IMR-90 (cell line): ENCODE data around the gene CACNG6. TPM values are rescaled to one million over a fixed set of nuclear protein-coding genes. Genes with fewer than 3 reads are reported as not detected.

ENCODE experiments used
- ATAC-seq: fragments of 200-7000 bp; cut with Tn5 transposase; 2 replicates; pipeline ENCODE4 v1.9.1; 2020; ENCODE audit warnings: low read depth, mild to moderate bottlenecking, moderate library complexity
- BruUV-seq: library from RNA; stranded (reverse); fragments of 400-500 nt; replicated peaks from 2 replicates; lab custom pipeline; 2021; lab: Mats Ljungman, UMichigan
- CTCF ChIA-PET: fragments of 300-600 bp; formaldehyde crosslinking; extraction: SDS; loops from one replicate; lab custom pipeline; 2021; ENCODE audit warnings: antibody characterized with exemption; lab: Yijun Ruan, JAX
- POLR2A ChIA-PET: fragments of 300-600 bp; sonication (Branson Sonifier 250); formaldehyde crosslinking; loops from one replicate; lab custom pipeline; 2022; ENCODE audit warnings: antibody characterized with exemption; ENCODE audit not compliant: unreplicated experiment; lab: Charles Lee
- DNase-seq: peaks from one replicate; pipeline ENCODE4 v3.0.0; 2013
- H2AFZ ChIP-seq: replicated peaks from 2 replicates; pipeline ENCODE3; 2013; ENCODE audit warnings: low read length, mild to moderate bottlenecking; ENCODE audit not compliant: poor library complexity
- H2AK5ac ChIP-seq: 2 replicates; pipeline ENCODE4 v1.6.1; 2013; ENCODE audit warnings: low read depth, low read length, inconsistent platforms
- H2AK9ac ChIP-seq: replicated peaks from 2 replicates; pipeline ENCODE3; 2013; ENCODE audit warnings: mild to moderate bottlenecking, low read depth, low read length, moderate library complexity; ENCODE audit not compliant: poor library complexity
- H2BK120ac ChIP-seq: 2 replicates; pipeline ENCODE4 v1.6.1; 2013; ENCODE audit warnings: low read depth, low read length, inconsistent platforms
- H2BK15ac ChIP-seq: 3 replicates; pipeline ENCODE4 v1.6.1; 2013; ENCODE audit warnings: low read depth, low read length, inconsistent platforms
- H2BK20ac ChIP-seq: 2 replicates; pipeline ENCODE4 v1.6.1; 2013; ENCODE audit warnings: low read depth, mild to moderate bottlenecking, inconsistent platforms, low read length, moderate library complexity
- H2BK5ac ChIP-seq: 2 replicates; pipeline ENCODE4 v1.6.1; 2013; ENCODE audit warnings: mild to moderate bottlenecking, low read depth, low read length, inconsistent platforms; ENCODE audit not compliant: poor library complexity, severe bottlenecking
- H3K14ac ChIP-seq: replicated peaks from 2 replicates; pipeline ENCODE4 v1.6.1; 2013; ENCODE audit warnings: low read depth, low read length, inconsistent platforms
- H3K18ac ChIP-seq: 2 replicates; pipeline ENCODE4 v1.6.1; 2013; ENCODE audit warnings: low read depth, low read length, control low read depth
- H3K23ac ChIP-seq: 2 replicates; pipeline ENCODE4 v1.6.1; 2013; ENCODE audit warnings: low read depth, low read length, inconsistent platforms
- H3K27ac ChIP-seq: 2 replicates; pipeline ENCODE4 v1.5.1; 2013; ENCODE audit warnings: mild to moderate bottlenecking, control low read depth, low read length; ENCODE audit not compliant: insufficient read depth
- H3K27me3 ChIP-seq: 2 replicates; pipeline ENCODE4 v1.6.1; 2013; ENCODE audit warnings: low read length; ENCODE audit not compliant: control insufficient read depth, insufficient read depth
- H3K36me3 ChIP-seq: 2 replicates; pipeline ENCODE4 v1.6.1; 2013; ENCODE audit warnings: low read length, mixed read lengths; ENCODE audit not compliant: control insufficient read depth, insufficient read depth
- H3K4ac ChIP-seq: 2 replicates; pipeline ENCODE4 v1.6.1; 2013; ENCODE audit warnings: low read depth, low read length, inconsistent platforms
- H3K4me1 ChIP-seq: 2 replicates; pipeline ENCODE4 v1.6.1; 2013; ENCODE audit warnings: low read length, mixed read lengths; ENCODE audit not compliant: control insufficient read depth, insufficient read depth
- H3K4me2 ChIP-seq: 2 replicates; pipeline ENCODE4 v1.6.1; 2013; ENCODE audit warnings: low read depth, mild to moderate bottlenecking, control low read depth, low read length, moderate library complexity
- H3K4me3 ChIP-seq: 2 replicates; pipeline ENCODE4 v1.5.1; 2013; ENCODE audit warnings: low read depth, mild to moderate bottlenecking, control low read depth, low read length, moderate library complexity; ENCODE audit not compliant: insufficient read depth
- H3K56ac ChIP-seq: 2 replicates; pipeline ENCODE4 v1.6.1; 2013; ENCODE audit warnings: low read length, inconsistent platforms; ENCODE audit not compliant: insufficient read depth; ENCODE audit errors: extremely low read depth
- H3K79me1 ChIP-seq, 2 experiments: 2 replicates each; pipeline ENCODE4 v1.6.1; 2013; ENCODE audit warnings: low read length in 2 of 2, inconsistent platforms in 1 of 2, low read depth in 1 of 2
- H3K9ac ChIP-seq: 2 replicates; pipeline ENCODE4 v1.6.1; 2013; ENCODE audit warnings: low read depth, low read length, control low read depth
- H3K9me1 ChIP-seq: 2 replicates; pipeline ENCODE4 v1.6.1; 2013; ENCODE audit warnings: low read length, inconsistent platforms; ENCODE audit not compliant: insufficient read depth
- H3K9me3 ChIP-seq: 2 replicates; pipeline ENCODE4 v1.6.1; 2013; ENCODE audit warnings: low read length; ENCODE audit not compliant: control insufficient read depth, insufficient read depth
- H4K20me1 ChIP-seq: 2 replicates; pipeline ENCODE4 v1.6.1; 2013; ENCODE audit warnings: low read length, inconsistent platforms; ENCODE audit not compliant: insufficient read depth
- H4K5ac ChIP-seq: 2 replicates; pipeline ENCODE4 v1.6.1; 2013; ENCODE audit warnings: mild to moderate bottlenecking, low read depth, low read length, control low read depth
- H4K8ac ChIP-seq, 2 experiments: 2 replicates each; pipeline ENCODE4 v1.6.1; 2013; ENCODE audit warnings: low read depth in 2 of 2, low read length in 2 of 2, control low read depth in 1 of 2, inconsistent platforms in 1 of 2
- H4K91ac ChIP-seq: 2 replicates; pipeline ENCODE4 v1.6.1; 2013; ENCODE audit warnings: low read depth, low read length, inconsistent platforms; ENCODE audit not compliant: insufficient read depth
- CEBPB ChIP-seq: IDR thresholded peaks from 2 replicates; pipeline ENCODE4 v1.6.1; 2012; ENCODE audit warnings: low read depth, low read length, improper control_type of control experiment
- FOS ChIP-seq: fragments of 150-350 bp; IDR thresholded peaks from 2 replicates; pipeline ENCODE4 v1.6.1; 2016; ENCODE audit warnings: low read depth, low read length
- MAFK ChIP-seq: IDR thresholded peaks from 2 replicates; pipeline ENCODE4 v1.6.1; 2012; ENCODE audit warnings: low read depth, low read length, improper control_type of control experiment
- MAZ ChIP-seq: IDR thresholded peaks from 2 replicates; pipeline ENCODE4 v1.6.1; 2012; ENCODE audit warnings: low read depth, mild to moderate bottlenecking, low read length, improper control_type of control experiment, moderate library complexity, borderline replicate concordance
- POLR2A ChIP-seq: IDR thresholded peaks from 2 replicates; pipeline ENCODE4 v1.6.1; 2012; ENCODE audit warnings: mild to moderate bottlenecking, low read depth, low read length
- RAD21 ChIP-seq: IDR thresholded peaks from 2 replicates; pipeline ENCODE4 v1.6.1; 2012; ENCODE audit warnings: low read length, improper control_type of control experiment
- RCOR1 ChIP-seq: IDR thresholded peaks from 2 replicates; pipeline ENCODE4 v1.6.1; 2012; ENCODE audit warnings: mild to moderate bottlenecking, low read length, improper control_type of control experiment; ENCODE audit not compliant: insufficient replicate concordance
- SMC3 ChIP-seq: fragments of 150-350 bp; IDR thresholded peaks from 2 replicates; pipeline ENCODE4 v1.6.1; 2016; ENCODE audit warnings: low read depth, mild to moderate bottlenecking, antibody characterized with exemption, low read length, moderate library complexity
- WGBS, 2 experiments: methylation state at CpG; one replicate each; pipeline versions ENCODE4 v1.1.5 to v1.1.7; 2013; ENCODE audit warnings: missing lambda C conversion rate in 2 of 2; ENCODE audit not compliant: insufficient read length in 1 of 2; ENCODE audit errors: extremely low coverage in 2 of 2; 5-methylcytosine and 5-hydroxymethylcytosine counted together
- dilution Hi-C: fragments of 300-500 bp; cut with HindIII; formaldehyde crosslinking; loops from one replicate; pipeline ENCODE4 v1.14.3; 2018; ENCODE audit warnings: low sequenced_read_pairs; ENCODE audit not compliant: unreplicated experiment
- in situ Hi-C: fragments of 300-500 bp; cut with MboI; formaldehyde crosslinking; loops from 3 replicates; pipeline ENCODE4 v1.14.3; 2019; ENCODE audit warnings: low sequenced_read_pairs, inconsistent platforms, mixed read lengths
- intact Hi-C: fragments of 100-400 bp; cut with micrococcal nuclease; formaldehyde crosslinking; loops from 2 replicates; pipeline ENCODE4 v1.10.0; 2022
- polyA plus RNA-seq, 3 experiments: library from polyadenylated mRNA; depleted of rRNA; stranded (reverse); fragments of >200 nt; gene quantifications; 2 replicates each; pipeline ENCODE4 v1.2.3, GENCODE V29; 2012; ENCODE audit warnings: low replicate concordance in 1 of 3
- total RNA-seq: library from RNA; depleted of rRNA; stranded (reverse); fragments of >200 nt; gene quantifications from 2 replicates; pipeline ENCODE4 v1.2.3, GENCODE V29; 2012

The CACNG6 gene
- total and polyA plus RNA-seq, 2 of the 4 experiments (the other 2 are of a cell fraction) = not detected

DNA sequence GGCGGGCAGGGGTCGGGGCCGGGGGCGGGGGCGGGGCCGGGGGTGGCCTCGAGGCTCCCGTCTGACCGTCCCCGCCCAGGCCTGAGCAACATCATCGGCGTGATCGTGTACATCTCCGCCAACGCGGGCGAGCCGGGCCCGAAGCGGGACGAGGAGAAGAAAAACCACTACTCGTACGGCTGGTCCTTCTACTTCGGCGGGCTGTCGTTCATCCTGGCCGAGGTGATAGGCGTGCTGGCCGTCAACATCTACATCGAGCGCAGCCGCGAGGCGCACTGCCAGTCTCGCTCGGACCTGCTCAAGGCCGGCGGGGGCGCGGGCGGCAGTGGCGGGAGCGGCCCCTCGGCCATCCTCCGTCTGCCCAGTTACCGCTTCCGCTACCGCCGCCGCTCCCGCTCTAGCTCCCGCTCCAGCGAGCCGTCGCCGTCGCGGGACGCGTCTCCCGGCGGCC is 9.4 kb upstream of the CACNG6 start (continued):
- TF ChIP-seq FOS = no peak
- no peak for TF ChIP-seq RAD21
- TF ChIP-seq POLR2A = no peak
- TF ChIP-seq MAZ = no peak

DNA sequence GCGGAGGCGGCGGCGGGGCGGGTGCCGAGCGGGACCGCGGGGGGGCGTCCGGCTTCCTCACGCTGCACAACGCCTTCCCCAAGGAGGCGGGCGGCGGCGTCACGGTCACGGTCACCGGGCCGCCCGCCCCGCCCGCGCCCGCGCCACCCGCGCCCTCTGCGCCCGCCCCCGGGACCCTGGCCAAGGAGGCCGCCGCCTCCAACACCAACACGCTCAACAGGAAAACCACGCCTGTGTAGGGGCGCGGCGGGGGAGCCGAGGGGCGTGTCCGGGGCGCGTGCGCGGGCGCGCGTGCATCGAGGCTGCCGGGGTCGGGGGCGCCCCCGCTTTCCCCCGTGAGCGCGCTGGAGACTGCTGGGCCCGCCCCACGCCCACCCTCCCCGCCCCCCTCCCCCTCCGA is 8.8 kb upstream of the CACNG6 start:
- no peak overlapping the region for H3K18ac ChIP-seq
- ChIA-PET POLR2A (no interaction called here), CTCF (no interaction called here)
- no peaks in the 10 kb centered on the region for H4K20me1 ChIP-seq
- ATAC-seq = no peak
- H2BK5ac ChIP-seq = no peak overlapping the region
- TF ChIP-seq SMC3 = no peak
- no peak for TF ChIP-seq MAFK
- no peak for TF ChIP-seq RAD21
- TF ChIP-seq MAZ = no peak
- no peak for TF ChIP-seq CEBPB
- TF ChIP-seq RCOR1 = no peak
- H3K27me3 ChIP-seq = peaks cover 15% of the 10 kb centered on the region; the same call in 1 of the 2 replicates
- H2BK20ac ChIP-seq = no peak overlapping the region
- 4% methylated on average over 19 of the region's 61 CpGs; no CpG with 5 or more reads in 1 of the 2 experiments for WGBS, 2 experiments
- no peaks in the 10 kb centered on the region for H3K9me3 ChIP-seq
- no peak overlapping the region for H2BK15ac ChIP-seq
- H2AK5ac ChIP-seq = no peak overlapping the region
- no peak overlapping the region for H4K8ac ChIP-seq
- H3K9me1 ChIP-seq = no peaks in the 10 kb centered on the region
- no peak overlapping the region for H3K14ac ChIP-seq
- no peaks in the 10 kb centered on the region for H3K79me1 ChIP-seq
- H4K5ac ChIP-seq = no peak overlapping the region
- H3K23ac ChIP-seq = no peak overlapping the region
- in situ Hi-C loops (no loop called here), dilution Hi-C loops (no loop called here), intact Hi-C loops (no loop called here)
- no peak overlapping the region for H2AK9ac ChIP-seq
- H3K4me3 ChIP-seq = peak overlapping the region; percentile 12; the same call in 1 of the 2 replicates
- no peak overlapping the region for H3K27ac ChIP-seq
- no TSS peak for BruUV-seq
- DNase-seq = no peak
- no peak overlapping the region for H3K56ac ChIP-seq
- no peak overlapping the region for H3K4ac ChIP-seq
- H3K4me2 ChIP-seq = no peak overlapping the region
- no peak overlapping the region for H4K91ac ChIP-seq
- H2BK120ac ChIP-seq = no peak overlapping the region
- no peak overlapping the region for H3K9ac ChIP-seq
- H2AFZ ChIP-seq = no peak overlapping the region
- no peaks in the 10 kb centered on the region for H3K4me1 ChIP-seq
- no peaks in the 10 kb centered on the region for H3K36me3 ChIP-seq
